ENCODE results near the gene TGFBR3. TPM values are rescaled to one million over a fixed set of nuclear protein-coding genes. Genes with fewer than 3 reads are reported as not detected.

TGFBR3 gene
- total and polyA plus RNA-seq, 2 of the 8 experiments (the other 6 are each of a cell fraction or from before 2014, with no cell fraction given), result 2.0 to 6.1 TPM

DNA sequence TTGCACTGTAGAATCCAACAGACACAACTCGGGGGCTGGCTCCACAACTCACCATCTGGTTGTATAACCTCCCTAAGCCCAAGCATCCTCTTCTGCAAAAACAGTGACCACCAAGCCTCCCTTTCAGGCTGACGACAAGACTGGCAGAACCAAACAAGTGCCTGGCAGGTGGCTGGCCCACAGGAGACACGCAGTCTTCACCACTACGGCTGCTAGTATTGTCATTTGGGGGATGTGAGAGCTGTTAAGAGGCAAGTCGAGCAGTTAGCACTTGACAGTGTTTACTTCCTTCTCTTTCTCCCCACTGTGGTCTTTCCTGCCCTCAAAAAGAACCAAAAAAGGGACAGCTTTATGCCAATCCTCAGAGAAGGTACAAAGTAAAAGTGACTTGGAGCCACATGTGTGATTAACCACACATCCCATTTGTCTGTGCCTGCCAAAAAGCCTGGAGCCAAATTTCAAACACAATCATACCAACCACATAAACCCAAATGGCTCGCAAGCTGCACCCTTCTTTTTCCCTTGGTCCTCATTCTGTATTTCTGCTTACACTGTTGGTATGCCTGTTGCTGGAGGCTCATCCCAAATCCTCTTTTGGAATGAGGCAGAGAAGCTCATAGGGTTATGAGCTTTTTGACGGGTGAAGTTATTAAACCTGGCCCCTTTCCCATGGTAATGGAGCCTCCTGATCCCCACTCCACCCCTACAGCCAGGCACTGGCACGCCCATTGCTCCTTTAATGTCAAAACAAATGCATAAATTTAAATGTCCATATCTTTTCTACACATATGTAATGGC, 94.1 kb downstream of the TGFBR3 start:
- H3K4me2 ChIP-seq (ENCODE audit: insufficient read depth in 1 of 2, low read depth in 2 of 2, low read length in 2 of 2), result peak overlapping the region in 1 of 2 experiments; percentile 5; a peak in 1 of 4 replicates
- DNase-seq (ENCODE audit: low read depth in 1 of 2, low spot score in 2 of 2) (no peak), FAIRE-seq (no peak)
- no peaks in the 10 kb centered on the region for H3K9me3 ChIP-seq (ENCODE audit: insufficient read depth in 2 of 2, low read depth in 1 of 2, low read length in 1 of 2)
- no peaks in the 10 kb centered on the region for H3K79me1 ChIP-seq (ENCODE audit: low read depth, low read length)
- H2BK120ac ChIP-seq (replicated peaks; ENCODE audit: low read depth, low read length), result no peak overlapping the region
- no peaks in the 10 kb centered on the region for H3K36me3 ChIP-seq (ENCODE audit: control insufficient read depth in 2 of 4, insufficient read depth in 4 of 4, low read length in 3 of 4)
- no peaks in the 10 kb centered on the region for H4K20me1 ChIP-seq (replicated peaks in 1 of 2; ENCODE audit: control insufficient read depth in 1 of 2, insufficient read depth in 2 of 2, low read length in 2 of 2)
- no peak overlapping the region for H4K91ac ChIP-seq (replicated peaks; ENCODE audit: insufficient read length, low read length)
- H2BK15ac ChIP-seq (ENCODE audit: low read length), result 0 out of 2 replicates have a peak overlapping the region, but pooled peaks have one; percentile 49
- no peak overlapping the region for H2AFZ ChIP-seq (ENCODE audit: low read length)
- no peaks in the 10 kb centered on the region for H3K79me2 ChIP-seq (ENCODE audit: control insufficient read depth in 1 of 2, insufficient read depth in 2 of 2, low read length in 2 of 2)
- H3K14ac ChIP-seq (ENCODE audit: insufficient read length), result no peak overlapping the region
- no peaks in the 10 kb centered on the region for H3K27me3 ChIP-seq (replicated peaks in 1 of 4; ENCODE audit: control insufficient read depth in 3 of 4, extremely low read depth in 1 of 4, insufficient read depth in 3 of 4, low read length in 3 of 4)
- ChIA-PET CTCF (ENCODE audit: partially characterized antibody) (interaction anchor here (0.6 to 4.2 kb wide), 19 partner anchors 10 to 626 kb away, joined by 3 to 22 read pairs (median 4); no protein-coding TSS in a partner anchor), POLR2A (ENCODE audit: partially characterized antibody) (interaction anchor here (0.9 to 1.1 kb wide), 2 partner anchors 16 to 28 kb away, joined by 3 to 5 read pairs; no protein-coding TSS in a partner anchor)
- no peak overlapping the region for H3K4me3 ChIP-seq (ENCODE audit: extremely low read depth in 1 of 4, insufficient read depth in 2 of 4, low read depth in 3 of 4, low read length in 4 of 4)
- H2BK20ac ChIP-seq (ENCODE audit: low read length), result 0 out of 2 replicates have a peak overlapping the region, but pooled peaks have one; percentile 11
- H3K4me1 ChIP-seq (replicated peaks in 1 of 4; ENCODE audit: control insufficient read depth in 3 of 4, insufficient read depth in 4 of 4, low read length in 3 of 4), result peaks cover 8 to 20% (median 12%) of the 10 kb centered on the region in 4 experiments
- peak overlapping the region; percentile 28; the same call in 1 of the 2 replicates for H2BK5ac ChIP-seq (ENCODE audit: low read depth, low read length)
- no peak overlapping the region for H4K5ac ChIP-seq (ENCODE audit: insufficient read length, low read depth, low read length)
- no peak overlapping the region for H3K9ac ChIP-seq (replicated peaks in 1 of 4; ENCODE audit: extremely low read depth in 1 of 4, low read depth in 3 of 4, low read length in 3 of 4)
- H2AK5ac ChIP-seq (ENCODE audit: low read depth, low read length), result no peak overlapping the region
- H3K23me2 ChIP-seq (ENCODE audit: low read depth, low read length), result no peaks in the 10 kb centered on the region
- no peak overlapping the region for H4K8ac ChIP-seq (ENCODE audit: extremely low read depth, insufficient read depth, low read length)
- H3K23ac ChIP-seq (ENCODE audit: insufficient read length), result no peak overlapping the region
- H3K18ac ChIP-seq (ENCODE audit: extremely low read depth, low read length), result 0 out of 2 replicates have a peak overlapping the region, but pooled peaks have one; percentile 48
- H3K27ac ChIP-seq (ENCODE audit: low read depth, low read length), result no peak overlapping the region; the same call in 1 of the 2 replicates
- no peak overlapping the region for H3K56ac ChIP-seq (replicated peaks; ENCODE audit: insufficient read length, low read depth, low read length)
- no peak overlapping the region for H3K4ac ChIP-seq (replicated peaks; ENCODE audit: insufficient read length, low read depth, low read length)
- WGBS, 2 experiments (ENCODE audit: extremely low coverage in 1 of 2, insufficient coverage in 1 of 2, insufficient read length in 1 of 2, insufficient replicate concordance in 2 of 2, low coverage in 1 of 2, low lambda C conversion rate in 2 of 2, missing lambda C conversion rate in 1 of 2), result 76% methylated on average over 8 of the region's 8 CpGs; no CpG with 5 or more reads in 1 of the 2 experiments
- H2BK12ac ChIP-seq (ENCODE audit: low read depth, low read length), result peak overlapping the region; percentile 76; the same call in 1 of the 2 replicates
- no peak for TF ChIP-seq RAD21 (IDR thresholded peaks at IDR 0.05 in 1 of 2, conservative IDR thresholded peaks at IDR 0.05 in 1 of 2; ENCODE audit: low read depth in 2 of 2, low read length in 2 of 2)
- no peak for TF ChIP-seq CBX8 (IDR thresholded peaks at IDR 0.05; ENCODE audit: borderline replicate concordance, low read depth, low read length)
- no peak for TF ChIP-seq BACH1 (IDR thresholded peaks at IDR 0.05; ENCODE audit: low read length)
- TF ChIP-seq CTBP2 (IDR thresholded peaks at IDR 0.05; ENCODE audit: borderline replicate concordance, insufficient read depth, insufficient read length, low read length), result no peak
- TF ChIP-seq, protein P1, sequence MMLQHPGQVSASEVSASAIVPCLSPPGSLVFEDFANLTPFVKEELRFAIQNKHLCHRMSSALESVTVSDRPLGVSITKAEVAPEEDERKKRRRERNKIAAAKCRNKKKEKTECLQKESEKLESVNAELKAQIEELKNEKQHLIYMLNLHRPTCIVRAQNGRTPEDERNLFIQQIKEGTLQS (IDR thresholded peaks at IDR 0.05; ENCODE audit: insufficient read depth, low read depth, low read length), result no peak
- no peak for TF ChIP-seq SIX5 (IDR thresholded peaks at IDR 0.05; ENCODE audit: low read depth, low read length)
- TF ChIP-seq JUN (IDR thresholded peaks at IDR 0.05; ENCODE audit: low read depth, low read length), result no peak
- no peak for TF ChIP-seq TAF1 (IDR thresholded peaks at IDR 0.05; ENCODE audit: low read depth, low read length)
- TF ChIP-seq TAF7 (optimal IDR thresholded peaks at IDR 0.05; ENCODE audit: borderline replicate concordance, low read depth, low read length), result no peak
- no peak for TF ChIP-seq ZNF274 (IDR thresholded peaks at IDR 0.05; ENCODE audit: borderline replicate concordance, extremely low read depth, low read length)

Measured in H1 (cell line).